Ovary (tissue), 10 donors: ENCODE results near the gene SLC12A6. TPM values are rescaled to one million over a fixed set of nuclear protein-coding genes. Genes with fewer than 3 reads are reported as not detected.
"Not testable (repeated sequence)": the region's sequence is repeated elsewhere in the genome, so short reads cannot be mapped to it uniquely, and the experiment has no call there.

Source experiments
- DNase-seq, 5 donors: peaks; one replicate each; pipeline ENCODE4 v3.0.0-alpha.2; 2019 to 2020
- H3K27ac ChIP-seq, 2 donors: fragments of 200-600 bp; one replicate each; pipeline versions ENCODE4 v1.5.1 to v1.8.0; 2019 to 2022
- H3K27me3 ChIP-seq: fragments of 200-600 bp; one replicate; pipeline ENCODE4 v1.8.0; 2022
- H3K36me3 ChIP-seq: fragments of 200-600 bp; sonication (generic); one replicate; pipeline ENCODE4 v1.5.1; 2019
- H3K4me1 ChIP-seq: one replicate; pipeline ENCODE4 v1.8.1; 2013; ENCODE audit warnings: mild to moderate bottlenecking, moderate library complexity; ENCODE audit not compliant: insufficient read depth
- H3K4me3 ChIP-seq: fragments of 200-600 bp; sonication (generic); one replicate; pipeline ENCODE4 v1.5.1; 2017
- H3K9me3 ChIP-seq, 2 donors: fragments of 200-600 bp in 1 of 2; sonication (generic) in 1 of 2; one replicate each; pipeline versions ENCODE4 v1.5.1 to v1.8.1; 2013 to 2019; ENCODE audit warnings: mild to moderate bottlenecking in 1 of 2, moderate library complexity in 1 of 2
- EP300 ChIP-seq: sonication (generic); formaldehyde crosslinking; IDR thresholded peaks from one replicate; pipeline ENCODE4 v1.6.1; 2017; ENCODE audit warnings: antibody characterized with exemption
- POLR2A ChIP-seq: fragments of 450-650 bp; IDR thresholded peaks from one replicate; pipeline ENCODE4 v1.6.1; 2017; ENCODE audit warnings: antibody characterized with exemption, mild to moderate bottlenecking, moderate library complexity
- WGBS, 3 donors: extraction: QIAGEN DNeasy Blood & Tissue Kit in 1 of 3; methylation state at CpG; one replicate each; pipeline versions ENCODE4 v1.1.5 to v1.1.7; 2013 to 2017; 5-methylcytosine and 5-hydroxymethylcytosine counted together
- intact Hi-C, 4 donors: fragments of 100-400 bp; cut with DNase I; formaldehyde crosslinking; loops; one replicate each; pipeline versions ENCODE4 v1.11.0 to v1.15.1; 2022 to 2023
- long read RNA-seq, 3 donors: library from polyadenylated mRNA in 2 of 3; unstranded in 2 of 3; transcript quantifications; one replicate each; pipeline ENCODE4 v2.0.0 and lab custom pipeline, GENCODE V29; 2021 to 2026
- polyA plus RNA-seq, 2 donors: library from polyadenylated mRNA; stranded (reverse); fragments of 200-250 nt in 1 of 2; fragments of 350-450 nt in 1 of 2; fragmentation: Illumina TruSeq in 1 of 2; extraction: RNeasy Lipid Tissue Mini Kit (QIAGEN cat#74804) in 1 of 2; gene quantifications; one replicate each; pipeline ENCODE4 v1.2.3, GENCODE V29; 2013 to 2014
- total RNA-seq, 7 donors: library from RNA; depleted of rRNA in 2 of 7; stranded (reverse); fragments of >200 nt in 2 of 7; fragmentation: NEBNext Ultra II Directional in 3 of 7; extraction: Animal tissue kit (Norgen Biotek cat#: 25700) in 3 of 7; gene quantifications; one replicate each; pipeline versions ENCODE4 v1.1.0 to v1.2.4, GENCODE V29; 2016 to 2023
- TF ChIP-seq, protein P1 (sequence below), 3 donors: fragments of 450-650 bp in 2 of 3; fragments of 200-600 bp in 1 of 3; IDR thresholded peaks; one replicate each; pipeline versions ENCODE4 v1.5.1 to v1.8.0; 2016 to 2022; ENCODE audit warnings: antibody characterized with exemption in 3 of 3, mild to moderate bottlenecking in 1 of 3
- donor health status: DM: no; HTN: no; CAD: no; lungs with moderate emphysema.
- donor health status: DM: no; HTN: no; CAD: no.
- donor health status: Bipolar disorder and iron deficiency.
- donor health status: DM: yes; HTN: yes; CAD: no.
- donor health status: DM: no; HTN: no; CAD: no.
- donor health status: DM: yes; HTN: yes; CAD: no.

The SLC12A6 gene
- total RNA-seq (10 to 100 TPM in 5 of 7 donors, 1 to 10 TPM in 2; 7.1 to 13.2 (median 11.4) TPM), polyA plus RNA-seq (10 to 100 TPM in 1 of 2 donors, 1 to 10 TPM in 1; 6.9 to 19.7 TPM)
- long read RNA-seq, donor 1, partial matches to known transcripts: 2 of 6 reads
- long read RNA-seq, donor 1, other reads (novel, unspliced or antisense): 4 of 6 reads
- long read RNA-seq, donor 2, full-length matches to known transcripts: 2 of 13 reads
- long read RNA-seq, donor 2, partial matches to known transcripts: 11 of 13 reads
- long read RNA-seq, donor 2, other reads (novel, unspliced or antisense): 0 of 13 reads
- long read RNA-seq, donor 3, full-length matches to known transcripts: 1 of 1 reads
- long read RNA-seq, donor 3, partial matches to known transcripts: 0 of 1 reads
- long read RNA-seq, donor 3, other reads (novel, unspliced or antisense): 0 of 1 reads

- TF ChIP-seq POLR2A (peak; percentile 26), EP300 (no peak)
- TF ChIP-seq, protein P1, sequence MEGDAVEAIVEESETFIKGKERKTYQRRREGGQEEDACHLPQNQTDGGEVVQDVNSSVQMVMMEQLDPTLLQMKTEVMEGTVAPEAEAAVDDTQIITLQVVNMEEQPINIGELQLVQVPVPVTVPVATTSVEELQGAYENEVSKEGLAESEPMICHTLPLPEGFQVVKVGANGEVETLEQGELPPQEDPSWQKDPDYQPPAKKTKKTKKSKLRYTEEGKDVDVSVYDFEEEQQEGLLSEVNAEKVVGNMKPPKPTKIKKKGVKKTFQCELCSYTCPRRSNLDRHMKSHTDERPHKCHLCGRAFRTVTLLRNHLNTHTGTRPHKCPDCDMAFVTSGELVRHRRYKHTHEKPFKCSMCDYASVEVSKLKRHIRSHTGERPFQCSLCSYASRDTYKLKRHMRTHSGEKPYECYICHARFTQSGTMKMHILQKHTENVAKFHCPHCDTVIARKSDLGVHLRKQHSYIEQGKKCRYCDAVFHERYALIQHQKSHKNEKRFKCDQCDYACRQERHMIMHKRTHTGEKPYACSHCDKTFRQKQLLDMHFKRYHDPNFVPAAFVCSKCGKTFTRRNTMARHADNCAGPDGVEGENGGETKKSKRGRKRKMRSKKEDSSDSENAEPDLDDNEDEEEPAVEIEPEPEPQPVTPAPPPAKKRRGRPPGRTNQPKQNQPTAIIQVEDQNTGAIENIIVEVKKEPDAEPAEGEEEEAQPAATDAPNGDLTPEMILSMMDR (IDR thresholded peaks at IDR 0.05): no peak
- DNase-seq: peak; percentile 84 to 92 (median 89)
- 0 to 1% (median 0%) methylated on average over 59 to 78 of the region's 78 CpGs for WGBS, 3 donors
- H3K4me3 ChIP-seq: peak within 1 kb of the TSS; percentile 66
- H3K36me3 ChIP-seq: no peaks in the 10 kb centered on the region
- peaks cover 10% of the 10 kb centered on the region for H3K4me1 ChIP-seq
- intact Hi-C loops: no loop called here
- H3K9me3 ChIP-seq: no peaks in the 10 kb centered on the region
- no peaks in the 10 kb centered on the region for H3K27me3 ChIP-seq
- peak within 1 kb of the TSS; percentile 60 to 63 for H3K27ac ChIP-seq
Measured at GRCh38 chr15:34337557-34338306, at the start of gene SLC12A6. Gene SLC12A6 (minus strand): TSS chr15:34337781. CDS start chr15:34336680, 1,101 bp downstream.

- H3K4me1 ChIP-seq, H3K36me3 ChIP-seq, H3K27me3 ChIP-seq, H3K27ac ChIP-seq, DNase-seq, intact Hi-C loops, H3K4me3 ChIP-seq, H3K9me3 ChIP-seq: not testable (repeated sequence)
- no CpG with 5 or more reads among the region's 19 CpGs for WGBS, 3 donors
Measured at GRCh38 chr15:34381829-34382521, 44.4 kb upstream of the SLC12A6 start.

GRCh38 chr15:34380491-34380890 lies 42.9 kb upstream of the SLC12A6 start:
- WGBS, 3 donors: 70 to 85% (median 84%) methylated on average over 4 of the region's 4 CpGs
- H3K9me3 ChIP-seq, H3K27ac ChIP-seq, H3K36me3 ChIP-seq, H3K4me1 ChIP-seq, DNase-seq, intact Hi-C loops, H3K27me3 ChIP-seq, H3K4me3 ChIP-seq: not testable (repeated sequence)

GRCh38 chr15:34376856-34377255 lies 39.3 kb upstream of the SLC12A6 start:
- no peaks in the 10 kb centered on the region for H3K9me3 ChIP-seq
- H3K36me3 ChIP-seq: no peaks in the 10 kb centered on the region
- H3K4me3 ChIP-seq: no peak overlapping the region
- TF ChIP-seq, protein P1 (IDR thresholded peaks at IDR 0.05): no peak
- TF ChIP-seq EP300 (no peak), POLR2A (no peak)
- H3K4me1 ChIP-seq: no peaks in the 10 kb centered on the region
- intact Hi-C loops: no loop called here
- no peaks in the 10 kb centered on the region for H3K27me3 ChIP-seq
- H3K27ac ChIP-seq: no peak overlapping the region
- no peak for DNase-seq
- 92 to 98% (median 96%) methylated on average over 2 of the region's 2 CpGs for WGBS, 3 donors

- H3K4me3 ChIP-seq, intact Hi-C loops, H3K36me3 ChIP-seq, H3K4me1 ChIP-seq, H3K27ac ChIP-seq, H3K27me3 ChIP-seq, DNase-seq, H3K9me3 ChIP-seq: not testable (repeated sequence)
- WGBS, 3 donors: 96 to 98% (median 96%) methylated on average over 2 of the region's 2 CpGs
Measured at GRCh38 chr15:34375541-34375940, 38.0 kb upstream of the SLC12A6 start.
